A673 (cell line): ENCODE measurements around the gene B3GALNT2. TPM values are rescaled to one million over a fixed set of nuclear protein-coding genes. Genes with fewer than 3 reads are reported as not detected.

Experiments used
- BruUV-seq: library from RNA; stranded (reverse); fragments of 400-500 nt; replicated peaks from 2 replicates; lab custom pipeline; 2021; lab: Mats Ljungman, UMichigan
- CTCF ChIA-PET: fragments of 300-600 bp; sonication (Branson Sonifier 250); formaldehyde crosslinking; loops from one replicate; lab custom pipeline; 2022; ENCODE audit warnings: antibody characterized with exemption; lab: Charles Lee
- POLR2A ChIA-PET: fragments of 300-600 bp; sonication (Branson Sonifier 250); formaldehyde crosslinking; loops from one replicate; lab custom pipeline; 2022; ENCODE audit warnings: antibody characterized with exemption; ENCODE audit not compliant: low non-redundant PET; lab: Charles Lee
- DNase-seq: peaks from one replicate; pipeline ENCODE4 v3.0.0-alpha.2; 2015; ENCODE audit warnings: low spot score
- H3K27ac ChIP-seq: fragments of 200-600 bp; sonication (generic); 2 replicates; pipeline ENCODE4 v1.5.1; 2016; ENCODE audit warnings: mixed run types, low read depth, mild to moderate bottlenecking, mixed read lengths, antibody characterized with exemption, low read length; ENCODE audit not compliant: poor library complexity, severe bottlenecking
- H3K27me3 ChIP-seq: fragments of 200-600 bp; sonication (generic); replicated peaks from 2 replicates; pipeline ENCODE4 v1.6.1; 2017; ENCODE audit warnings: mixed run types, low read depth, mild to moderate bottlenecking, mixed read lengths, antibody characterized with exemption, low read length; ENCODE audit not compliant: insufficient read depth, poor library complexity
- H3K36me3 ChIP-seq: fragments of 200-600 bp; sonication (generic); 2 replicates; pipeline ENCODE4 v1.6.1; 2016; ENCODE audit warnings: mixed run types, mild to moderate bottlenecking, mixed read lengths, antibody characterized with exemption, low read length; ENCODE audit not compliant: insufficient read depth, poor library complexity, severe bottlenecking
- H3K4me1 ChIP-seq: fragments of 200-600 bp; sonication (generic); 2 replicates; pipeline ENCODE4 v1.6.1; 2017; ENCODE audit warnings: mixed run types, mild to moderate bottlenecking, mixed read lengths, antibody characterized with exemption, low read length; ENCODE audit not compliant: insufficient read depth, poor library complexity, severe bottlenecking
- H3K4me3 ChIP-seq: fragments of 200-600 bp; sonication (generic); 2 replicates; pipeline ENCODE4 v1.5.1; 2016; ENCODE audit warnings: low read depth, mixed run types, mild to moderate bottlenecking, mixed read lengths, low read length; ENCODE audit not compliant: poor library complexity, severe bottlenecking
- H3K9me3 ChIP-seq: fragments of 200-600 bp; sonication (generic); 2 replicates; pipeline ENCODE4 v1.6.1; 2016; ENCODE audit warnings: mixed run types, low read depth, mild to moderate bottlenecking, mixed read lengths, antibody characterized with exemption, low read length; ENCODE audit not compliant: poor library complexity, severe bottlenecking
- CTCF ChIP-seq: fragments of 300-800, 200-600 bp; sonication (generic); conservative IDR thresholded peaks from 2 replicates; pipeline ENCODE4 v1.5.1; 2017; ENCODE audit warnings: low read depth, mild to moderate bottlenecking, antibody characterized with exemption, low read length, moderate library complexity, mixed read lengths
- EZH2 ChIP-seq: fragments of 200-600 bp; sonication (generic); IDR thresholded peaks from 2 replicates; pipeline ENCODE4 v1.6.1; 2017; ENCODE audit warnings: borderline replicate concordance, low read depth, mild to moderate bottlenecking, mixed read lengths, antibody characterized with exemption, low read length; ENCODE audit not compliant: poor library complexity, severe bottlenecking
- intact Hi-C: fragments of 100-400 bp; cut with micrococcal nuclease; formaldehyde crosslinking; loops from one replicate; pipeline ENCODE4 v1.10.0; 2022; ENCODE audit not compliant: unreplicated experiment
- total RNA-seq: library from RNA; stranded (reverse); gene quantifications from 2 replicates; pipeline ENCODE4 v1.2.3, GENCODE V29; 2021

Gene B3GALNT2
- total RNA-seq, 1 experiment from 2014 or later: 18.6 TPM

GRCh38 chr1:235486321-235486720, 17.9 kb downstream of the B3GALNT2 start:
- peaks cover 13% of the 10 kb centered on the region for H3K36me3 ChIP-seq
- no peaks in the 10 kb centered on the region for H3K4me1 ChIP-seq
- intact Hi-C loops: no loop called here
- H3K4me3 ChIP-seq: no peak overlapping the region
- no peak for TF ChIP-seq EZH2
- no peak for TF ChIP-seq CTCF
- DNase-seq: no peak
- H3K27ac ChIP-seq: no peak overlapping the region
- BruUV-seq: no TSS peak
- ChIA-PET POLR2A (no interaction called here), CTCF (no interaction called here)
- no peaks in the 10 kb centered on the region for H3K27me3 ChIP-seq
- H3K9me3 ChIP-seq: no peaks in the 10 kb centered on the region

- Histone ChIP-seq H3K27ac (no peak overlapping the region), H3K4me1 (no peaks in the 10 kb centered on the region), H3K4me3 (no peak overlapping the region), H3K27me3 (no peaks in the 10 kb centered on the region), H3K9me3 (no peaks in the 10 kb centered on the region), H3K36me3 (peaks cover 13% of the 10 kb centered on the region)
- ChIA-PET POLR2A (no interaction called here), CTCF (no interaction called here)
- DNase-seq: no peak
- intact Hi-C loops: no loop called here
- BruUV-seq: no TSS peak
- TF ChIP-seq EZH2: no peak
Observed at GRCh38 chr1:235485558-235485957, 18.7 kb downstream of the B3GALNT2 start.

- H3K27ac ChIP-seq: no peak overlapping the region
- no peak overlapping the region for H3K4me3 ChIP-seq
- TF ChIP-seq CTCF: no peak
- no peaks in the 10 kb centered on the region for H3K4me1 ChIP-seq
- intact Hi-C loops: no loop called here
- ChIA-PET POLR2A (no interaction called here), CTCF (no interaction called here)
- DNase-seq: no peak
- H3K36me3 ChIP-seq: peaks cover 24% of the 10 kb centered on the region
- H3K9me3 ChIP-seq: no peaks in the 10 kb centered on the region
- BruUV-seq: no TSS peak
- no peaks in the 10 kb centered on the region for H3K27me3 ChIP-seq
Observed at GRCh38 chr1:235483090-235483489, 21.2 kb downstream of the B3GALNT2 start.

- Histone ChIP-seq H3K4me3 (no peak overlapping the region), H3K9me3 (no peaks in the 10 kb centered on the region), H3K36me3 (peaks cover 3% of the 10 kb centered on the region), H3K27me3 (no peaks in the 10 kb centered on the region), H3K4me1 (no peaks in the 10 kb centered on the region), H3K27ac (no peak overlapping the region)
- ChIA-PET CTCF (no interaction called here), POLR2A (no interaction called here)
- TF ChIP-seq EZH2 (no peak), CTCF (no peak)
- no peak for DNase-seq
- BruUV-seq: no TSS peak
- intact Hi-C loops: no loop called here
Observed at GRCh38 chr1:235473806-235474205, 30.4 kb downstream of the B3GALNT2 start.
